Ecto neural progenitor cell (in vitro differentiated cells): ENCODE data around the gene NAP1L4.
"Not testable (repeated sequence)": the region's sequence is repeated elsewhere in the genome, so short reads cannot be mapped to it uniquely, and the experiment has no call there.

Experiments
- DNase-seq: peaks from one replicate; pipeline ENCODE4 v3.0.0-alpha.2; 2018; ENCODE audit warnings: low spot score

NAP1L4 gene

GRCh38 chr11:2958251-2958650 lies 33.9 kb downstream of the NAP1L4 start:
- no peak for DNase-seq

GRCh38 chr11:2955906-2956476 lies 36.1 kb downstream of the NAP1L4 start:
- no peak for DNase-seq

GRCh38 chr11:2954263-2954662 lies 37.9 kb downstream of the NAP1L4 start:
- no peak for DNase-seq

- no peak for DNase-seq
Observed at GRCh38 chr11:2952290-2952689, 39.8 kb downstream of the NAP1L4 start.

- no peak for DNase-seq
Observed at GRCh38 chr11:2951231-2952110, 40.7 kb downstream of the NAP1L4 start.

GRCh38 chr11:2950825-2951224 lies 41.3 kb downstream of the NAP1L4 start:
- no peak for DNase-seq

- DNase-seq = no peak
Observed at GRCh38 chr11:2949920-2950319, 42.2 kb downstream of the NAP1L4 start.

GRCh38 chr11:2947744-2948143 lies 44.4 kb downstream of the NAP1L4 start:
- no peak for DNase-seq

- no peak for DNase-seq
Observed at GRCh38 chr11:2945757-2946287, 46.3 kb downstream of the NAP1L4 start.

- DNase-seq = peak; percentile 75
Observed at GRCh38 chr11:2945031-2945756, 46.9 kb downstream of the NAP1L4 start.

GRCh38 chr11:2944530-2944929 lies 47.6 kb downstream of the NAP1L4 start:
- DNase-seq = no peak

GRCh38 chr11:2943711-2944118 lies 48.4 kb downstream of the NAP1L4 start:
- no peak for DNase-seq

GRCh38 chr11:2942872-2943710 lies 49.0 kb downstream of the NAP1L4 start:
- DNase-seq = no peak

- DNase-seq = no peak
Observed at GRCh38 chr11:2942447-2942846, 49.7 kb downstream of the NAP1L4 start.

- DNase-seq = no peak
Observed at GRCh38 chr11:2940921-2941821, 51.0 kb downstream of the NAP1L4 start.

- no peak for DNase-seq
Observed at GRCh38 chr11:2940147-2940920, 51.8 kb downstream of the NAP1L4 start.

- not testable (repeated sequence) for DNase-seq
Observed at GRCh38 chr11:2938458-2939418, 53.4 kb downstream of the NAP1L4 start.

- DNase-seq = not testable (repeated sequence)
Observed at GRCh38 chr11:2937641-2938457, 54.3 kb downstream of the NAP1L4 start.
